Motor neuron (in vitro differentiated cells): ENCODE results near the gene ACSL5. TPM values are rescaled to one million over a fixed set of nuclear protein-coding genes. Genes with fewer than 3 reads are reported as not detected.
"Not testable (repeated sequence)": the region's sequence is repeated elsewhere in the genome, so short reads cannot be mapped to it uniquely, and the experiment has no call there.

Experiments
- ATAC-seq, 8 experiments: fragments of 200-7000 bp; cut with Tn5 transposase; replicated peaks in 6 of 8; 2 replicates each; pipeline ENCODE4 v1.8.0; 2021; ENCODE audit warnings: mild to moderate bottlenecking in 8 of 8, moderate library complexity in 8 of 8
- H3K27ac ChIP-seq, 2 donors: fragments of 250-450 bp; sonication (Bioruptor Pico); 2 replicates each; pipeline ENCODE4 v1.9.0; 2021; ENCODE audit warnings: antibody characterized with exemption in 2 of 2, mild to moderate bottlenecking in 2 of 2, moderate library complexity in 1 of 2
- H3K4me1 ChIP-seq, 2 donors: fragments of 250-450 bp; sonication (Bioruptor Pico); replicated peaks in 1 of 2; 2 replicates each; pipeline ENCODE4 v1.6.1; 2021; ENCODE audit warnings: antibody characterized with exemption in 2 of 2, mild to moderate bottlenecking in 2 of 2, moderate library complexity in 1 of 2
- H3K4me3 ChIP-seq, 5 donors: fragments of 250-450 bp; sonication (Bioruptor Pico); 2 replicates each; pipeline ENCODE4 v1.9.0; 2021; ENCODE audit warnings: antibody characterized with exemption in 5 of 5, mild to moderate bottlenecking in 5 of 5, moderate library complexity in 4 of 5
- whole genome bisulfite sequencing, 10 experiments: fragments of 450-650 bp; shearing (Covaris generic); methylation state at CpG; one replicate each; pipeline ENCODE4 v1.0.0; 2022; 5-methylcytosine and 5-hydroxymethylcytosine counted together
- in situ Hi-C, 9 experiments: fragments of 400-800 bp; cut with MboI; loops; one replicate each; pipeline ENCODE4 v1.15.0; 2021; ENCODE audit warnings: low sequenced_read_pairs in 9 of 9, low pct_unique_long_range_greater_than_20kb in 2 of 9; ENCODE audit not compliant: unreplicated experiment in 9 of 9
- total RNA-seq, 8 experiments: library from RNA; unstranded; fragments of 300-600 nt; gene quantifications; 2 replicates each; pipeline versions ENCODE4 v1.2.3 to v1.2.4, GENCODE V29; 2022

The ACSL5 gene
- total RNA-seq, 8 experiments from 2014 or later, result 0.08 to 6.9 (median 0.88) TPM

GRCh38 chr10:112370424-112370819 lies 3.5 kb upstream of the ACSL5 start:
- in situ Hi-C loops, result no loop called here
- Histone ChIP-seq H3K4me1 (no peaks in the 10 kb centered on the region), H3K27ac (no peak overlapping the region), H3K4me3 (no peak overlapping the region)
- ATAC-seq, result no peak
- 80 to 95% (median 90%) methylated on average over 1 to 4 of the region's 15 CpGs; no CpG with 5 or more reads in 7 of the 10 experiments for WGBS, 10 experiments

- in situ Hi-C loops, H3K4me3 ChIP-seq, H3K27ac ChIP-seq, H3K4me1 ChIP-seq, ATAC-seq: not testable (repeated sequence)
- 80 to 97% (median 94%) methylated on average over 1 to 11 of the region's 13 CpGs; no CpG with 5 or more reads in 4 of the 10 experiments for WGBS, 10 experiments
Observed at GRCh38 chr10:112371326-112371725, 2.6 kb upstream of the ACSL5 start.

- H3K4me1 ChIP-seq, ATAC-seq, in situ Hi-C loops, H3K27ac ChIP-seq, H3K4me3 ChIP-seq: not testable (repeated sequence)
- WGBS, 10 experiments, result 20 to 100% (median 70%) methylated on average over 1 to 10 of the region's 11 CpGs; no CpG with 5 or more reads in 1 of the 10 experiments
Observed at GRCh38 chr10:112372182-112372810, 1.6 kb upstream of the ACSL5 start.

- no peak for ATAC-seq
- Histone ChIP-seq H3K27ac (no peak overlapping the region), H3K4me1 (no peaks in the 10 kb centered on the region), H3K4me3 (no peak overlapping the region)
- 36 to 100% (median 77%) methylated on average over 1 to 5 of the region's 8 CpGs; no CpG with 5 or more reads in 2 of the 10 experiments for WGBS, 10 experiments
- in situ Hi-C loops, result no loop called here
Observed at GRCh38 chr10:112374724-112375541, 1.0 kb downstream of the ACSL5 start.

GRCh38 chr10:112375721-112376395 lies 1.9 kb downstream of the ACSL5 start:
- WGBS, 10 experiments, result 20 to 100% (median 77%) methylated on average over 1 to 12 of the region's 16 CpGs; no CpG with 5 or more reads in 2 of the 10 experiments
- ATAC-seq, result peak in 2 of 8 experiments; percentile 57 to 94
- in situ Hi-C loops, result no loop called here
- Histone ChIP-seq H3K4me1 (no peaks in the 10 kb centered on the region), H3K27ac (no peak overlapping the region), H3K4me3 (no peak overlapping the region)

- WGBS, 10 experiments, result 31 to 90% (median 80%) methylated on average over 1 to 4 of the region's 11 CpGs; no CpG with 5 or more reads in 5 of the 10 experiments
- H3K27ac ChIP-seq, result no peak overlapping the region
- in situ Hi-C loops, result no loop called here
- no peaks in the 10 kb centered on the region for H3K4me1 ChIP-seq
- ATAC-seq, result peak in 1 of 8 experiments; percentile 25
- H3K4me3 ChIP-seq, result no peak overlapping the region
Observed at GRCh38 chr10:112376396-112376790, 2.5 kb downstream of the ACSL5 start.

GRCh38 chr10:112377116-112377515 lies 3.2 kb downstream of the ACSL5 start:
- H3K4me1 ChIP-seq, in situ Hi-C loops, ATAC-seq, H3K4me3 ChIP-seq, H3K27ac ChIP-seq: not testable (repeated sequence)
- WGBS, 10 experiments, result 86 to 100% (median 96%) methylated on average over 2 to 9 of the region's 9 CpGs; no CpG with 5 or more reads in 4 of the 10 experiments

GRCh38 chr10:112379635-112380296 lies 5.8 kb downstream of the ACSL5 start:
- no peak overlapping the region for H3K4me3 ChIP-seq
- no peaks in the 10 kb centered on the region for H3K4me1 ChIP-seq
- WGBS, 10 experiments, result 48 to 91% (median 64%) methylated on average over 1 to 6 of the region's 8 CpGs; no CpG with 5 or more reads in 4 of the 10 experiments
- H3K27ac ChIP-seq, result no peak overlapping the region
- no peak for ATAC-seq
- in situ Hi-C loops, result no loop called here

GRCh38 chr10:112382515-112383235 lies 8.8 kb downstream of the ACSL5 start:
- peaks cover 0 to 7% of the 10 kb centered on the region in 2 donors for H3K4me1 ChIP-seq
- ATAC-seq, result peak in 1 of 8 experiments; percentile 5
- in situ Hi-C loops, result no loop called here
- H3K27ac ChIP-seq, result no peak overlapping the region
- WGBS, 10 experiments, result 0 to 100% (median 69%) methylated on average over 1 to 7 of the region's 9 CpGs
- no peak overlapping the region for H3K4me3 ChIP-seq

- WGBS, 10 experiments, result 24 to 79% (median 64%) methylated on average over 2 to 3 of the region's 3 CpGs; no CpG with 5 or more reads in 5 of the 10 experiments
- peak in 5 of 8 experiments; percentile 55 to 91 (median 74) for ATAC-seq
- in situ Hi-C loops, result no loop called here
- no peak overlapping the region for H3K27ac ChIP-seq
- H3K4me3 ChIP-seq, result no peak overlapping the region
- H3K4me1 ChIP-seq, result peaks cover 0 to 7% of the 10 kb centered on the region in 2 donors
Observed at GRCh38 chr10:112383325-112383724, 9.4 kb downstream of the ACSL5 start.

GRCh38 chr10:112384141-112384540 lies 10.2 kb downstream of the ACSL5 start:
- 57 to 100% (median 85%) methylated on average over 1 to 2 of the region's 2 CpGs; no CpG with 5 or more reads in 4 of the 10 experiments for WGBS, 10 experiments

GRCh38 chr10:112385201-112385600 lies 11.3 kb downstream of the ACSL5 start:
- H3K4me3 ChIP-seq, result no peak overlapping the region
- in situ Hi-C loops, result no loop called here
- peak in 1 of 8 experiments; percentile 35 for ATAC-seq
- no peak overlapping the region for H3K27ac ChIP-seq
- WGBS, 10 experiments, result 38 to 93% (median 73%) methylated on average over 1 to 4 of the region's 4 CpGs; no CpG with 5 or more reads in 1 of the 10 experiments
- peaks cover 0 to 7% of the 10 kb centered on the region in 2 donors for H3K4me1 ChIP-seq

More at GRCh38 chr10:112384141-112384540, 10.2 kb downstream of the ACSL5 start:
- in situ Hi-C loops, result no loop called here
- ATAC-seq, result no peak
- no peak overlapping the region for H3K4me3 ChIP-seq
- H3K27ac ChIP-seq, result no peak overlapping the region
- H3K4me1 ChIP-seq, result peaks cover 0 to 7% of the 10 kb centered on the region in 2 donors
